GM18499 (cell line): ENCODE data around the gene NOS1.
"Not testable (repeated sequence)": the region's sequence is repeated elsewhere in the genome, so short reads cannot be mapped to it uniquely, and the experiment has no call there.

Experiments used
- ATAC-seq: cut with Tn5 transposase; IDR thresholded peaks from one replicate; pipeline ENCODE4 v1.9.1; 2021; ENCODE audit warnings: moderate number of reproducible peaks; ENCODE audit not compliant: insufficient read depth, unreplicated experiment

The NOS1 gene

DNA sequence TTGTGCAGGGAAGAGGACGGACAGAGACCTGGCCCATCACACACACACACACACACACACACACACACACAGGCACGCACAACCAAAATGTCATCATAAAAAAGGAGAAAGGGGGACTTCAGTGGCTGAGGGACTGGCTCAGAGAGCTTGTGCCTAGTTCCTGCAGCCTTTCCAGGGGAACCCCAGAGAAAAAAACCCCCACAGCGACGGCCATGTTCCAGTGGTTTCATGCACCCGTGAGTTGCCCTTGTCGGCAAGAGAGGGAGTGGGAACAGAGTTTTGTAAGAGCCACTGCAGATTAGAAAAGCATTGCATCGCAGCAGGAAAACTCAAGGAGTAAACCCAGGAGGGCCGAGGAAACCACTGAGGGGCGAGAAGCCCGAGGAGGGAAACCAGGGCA is 146.6 kb downstream of the NOS1 start:
- no peak for ATAC-seq

DNA sequence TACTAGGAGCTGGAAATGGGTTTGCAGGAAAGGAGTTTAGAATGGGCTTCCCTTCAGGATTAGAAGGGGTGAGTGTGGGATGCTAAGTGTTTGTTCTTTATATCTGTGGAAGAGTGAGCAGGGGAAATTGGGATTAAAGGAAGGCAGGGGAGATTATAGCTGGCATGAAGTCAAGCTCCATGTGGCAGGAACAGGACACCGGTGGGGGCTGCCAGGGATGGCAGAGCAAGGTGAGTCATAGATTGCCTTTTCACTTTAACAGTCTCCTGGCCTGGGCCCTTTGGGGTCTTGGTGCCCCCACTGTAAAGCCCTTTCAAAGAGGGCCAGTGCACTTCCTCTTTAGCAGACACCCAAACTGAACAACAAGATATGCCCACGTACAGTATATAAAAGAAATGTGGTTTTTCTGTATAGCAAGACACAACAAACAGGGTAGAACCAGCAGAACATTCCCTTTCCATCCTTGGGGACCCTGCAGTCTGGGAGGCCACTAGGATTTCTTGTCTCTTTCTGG is 148.1 kb downstream of the NOS1 start:
- ATAC-seq, result no peak

DNA sequence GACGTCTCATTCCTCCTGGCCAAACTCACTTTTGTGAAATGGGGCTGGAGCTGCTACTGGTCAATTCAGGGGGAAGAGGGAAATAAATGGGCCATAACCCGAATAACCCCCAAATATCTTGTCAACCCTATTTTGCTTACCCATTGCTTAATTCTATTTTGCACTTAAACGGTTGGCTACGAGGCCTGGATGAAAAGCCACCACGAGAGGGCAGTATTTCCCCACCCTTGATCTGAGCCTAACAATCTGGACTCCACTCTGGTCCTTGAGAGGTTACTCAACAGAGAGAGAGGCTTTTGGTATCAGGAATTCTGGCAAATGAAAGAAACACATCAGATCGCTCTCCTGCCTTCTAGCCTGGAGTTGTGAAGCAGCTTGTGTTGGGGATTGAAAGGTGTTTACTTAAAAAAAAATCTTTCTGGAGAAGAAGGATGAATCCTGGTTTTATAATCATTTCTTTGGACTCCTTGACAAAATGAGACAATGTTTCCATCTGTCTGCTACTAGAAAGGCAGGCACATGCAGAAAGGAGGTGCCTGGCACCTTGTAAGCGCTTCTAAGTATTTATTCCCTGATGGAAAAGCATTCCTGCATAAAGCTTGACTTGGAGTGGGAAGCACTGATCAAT is 148.7 kb downstream of the NOS1 start:
- ATAC-seq, result no peak

DNA sequence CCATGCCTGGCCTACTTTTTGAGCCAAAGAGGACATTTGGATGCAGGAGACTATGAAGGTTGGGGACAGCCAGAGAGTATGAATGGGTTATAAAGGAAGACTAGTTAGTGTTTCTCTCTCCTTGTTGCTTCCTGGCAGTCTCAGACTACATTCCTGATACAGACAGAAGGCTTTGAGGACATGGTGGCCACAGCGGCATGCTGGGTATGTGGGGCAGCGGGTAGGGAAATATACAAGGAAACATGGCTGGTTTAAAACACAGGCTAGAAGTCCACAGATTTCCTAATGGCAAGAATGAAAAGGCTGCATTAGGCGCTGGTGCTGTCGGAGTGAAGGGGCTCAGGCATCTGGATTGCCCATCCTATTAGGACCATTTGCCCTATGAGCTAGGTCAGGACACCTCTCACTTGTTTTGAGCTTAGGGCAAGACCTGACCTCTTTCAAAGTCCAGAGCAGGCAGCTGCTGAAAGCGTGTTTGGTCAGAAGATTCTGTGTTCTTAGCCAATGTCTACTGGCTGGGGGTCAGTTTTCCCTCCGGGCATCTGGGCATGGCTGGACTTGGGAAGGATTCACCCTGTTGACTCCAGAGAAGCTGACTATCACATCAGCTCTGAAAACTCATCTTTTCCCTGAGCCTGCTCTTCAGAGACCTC is 151.0 kb downstream of the NOS1 start:
- ATAC-seq, result no peak

DNA sequence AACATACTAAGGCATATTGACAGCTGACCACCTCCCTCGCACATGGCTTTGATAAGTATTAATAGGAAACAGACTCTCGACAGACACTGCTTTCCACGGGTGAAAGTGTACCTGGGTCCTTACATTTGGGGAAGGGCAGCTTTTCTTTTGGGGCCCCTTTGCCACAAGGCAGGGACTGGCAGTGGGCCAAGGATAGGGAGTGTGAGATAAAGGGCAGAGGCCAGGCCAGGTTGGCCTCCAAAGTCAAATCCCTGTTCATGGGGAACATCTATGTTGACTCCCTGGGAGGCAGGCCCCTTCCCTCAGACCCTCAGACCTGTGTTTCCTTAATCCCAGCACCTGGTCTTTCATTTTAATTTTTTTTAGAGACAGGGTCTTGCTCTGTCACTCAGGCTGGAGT is 151.8 kb downstream of the NOS1 start:
- ATAC-seq, result no peak

DNA sequence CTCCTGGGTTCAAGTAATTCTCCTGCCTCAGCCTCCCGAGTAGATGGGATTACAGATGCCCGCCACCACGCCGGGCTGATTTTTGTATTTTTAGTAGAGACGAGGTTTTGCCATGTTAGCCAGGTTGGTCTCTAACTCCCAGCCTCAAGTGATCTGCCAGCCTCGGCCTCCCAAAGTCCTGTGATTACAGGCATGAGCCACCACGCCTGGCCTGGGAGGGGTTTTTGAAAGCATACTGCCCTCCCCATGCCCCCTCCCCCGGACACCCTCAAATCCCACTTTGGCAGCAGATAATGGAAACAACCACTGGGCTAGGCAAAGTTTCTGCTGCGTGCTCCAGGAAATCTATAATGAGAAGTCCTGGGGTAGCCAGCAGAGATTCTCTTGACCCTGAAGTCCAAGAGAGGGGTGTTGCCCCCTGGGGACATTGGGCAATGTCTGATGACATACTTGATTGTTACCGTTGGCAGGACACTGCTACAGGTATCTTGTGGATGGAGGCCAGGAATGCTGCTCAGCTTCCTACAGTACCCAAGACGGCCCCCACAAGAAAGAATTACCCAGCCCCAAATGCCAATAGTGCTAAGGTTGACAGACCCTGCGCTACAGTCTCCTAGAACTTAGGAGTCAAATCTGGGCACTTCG is 152.5 kb downstream of the NOS1 start:
- no peak for ATAC-seq

DNA sequence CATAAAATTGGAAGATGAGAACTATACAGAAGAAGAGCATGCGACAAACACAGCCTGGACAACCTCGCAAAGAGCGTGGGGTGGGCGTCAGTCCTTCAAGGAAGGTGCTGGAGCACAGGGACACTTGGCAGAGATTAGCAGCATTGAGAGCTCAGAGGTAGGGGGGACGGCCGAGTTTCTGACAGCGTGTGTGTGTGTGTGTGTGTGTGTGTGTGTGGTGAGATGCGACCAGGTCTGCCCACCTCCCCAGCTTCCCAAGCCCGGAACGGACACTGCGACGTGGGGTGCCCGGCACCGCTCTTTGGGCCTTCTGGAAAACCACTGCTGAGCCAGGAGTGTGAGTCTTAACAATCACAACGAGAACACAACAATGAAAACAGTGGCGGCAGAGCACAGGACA is 153.2 kb downstream of the NOS1 start:
- no peak for ATAC-seq

DNA sequence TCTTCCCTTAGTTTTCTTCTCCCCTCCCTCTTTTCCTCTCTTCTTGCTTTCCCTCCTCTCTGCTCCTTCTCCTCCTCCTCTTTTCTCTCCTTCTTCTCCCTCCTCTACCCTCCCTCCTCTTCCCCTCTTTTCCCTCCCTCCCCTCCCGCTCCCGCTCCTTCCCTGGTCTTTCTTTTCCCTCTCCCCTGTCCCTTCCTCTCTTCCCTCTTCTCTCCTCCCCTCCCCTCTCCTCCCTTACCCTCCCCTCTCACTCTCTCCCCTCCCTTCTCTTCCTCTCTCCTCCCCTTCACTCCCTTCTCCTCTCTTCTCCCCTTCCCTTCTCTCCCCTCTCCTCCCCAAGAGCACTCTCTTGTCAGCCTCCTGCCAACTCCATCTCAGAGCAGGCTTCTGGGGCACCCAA is 153.8 kb downstream of the NOS1 start:
- ATAC-seq, result no peak

DNA sequence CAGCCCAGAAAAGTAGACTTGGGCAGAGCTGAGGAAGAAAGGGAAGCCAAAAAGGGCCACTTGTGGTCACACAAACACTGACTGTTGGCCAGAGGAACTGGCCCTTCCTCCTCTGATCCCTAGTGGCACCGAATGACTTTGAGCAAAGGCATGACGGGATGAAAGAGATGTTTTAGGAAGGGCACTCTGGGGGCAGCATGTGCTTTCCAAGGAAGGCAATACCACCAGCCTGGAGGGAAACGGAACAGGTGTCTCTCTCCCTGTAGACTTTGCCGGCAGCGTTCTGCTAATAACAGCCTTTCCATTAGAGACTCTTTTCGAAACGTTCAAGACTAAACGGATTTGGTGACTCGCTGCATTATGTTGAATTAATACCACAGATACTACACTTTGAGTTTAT is 158.9 kb downstream of the NOS1 start:
- no peak for ATAC-seq

DNA sequence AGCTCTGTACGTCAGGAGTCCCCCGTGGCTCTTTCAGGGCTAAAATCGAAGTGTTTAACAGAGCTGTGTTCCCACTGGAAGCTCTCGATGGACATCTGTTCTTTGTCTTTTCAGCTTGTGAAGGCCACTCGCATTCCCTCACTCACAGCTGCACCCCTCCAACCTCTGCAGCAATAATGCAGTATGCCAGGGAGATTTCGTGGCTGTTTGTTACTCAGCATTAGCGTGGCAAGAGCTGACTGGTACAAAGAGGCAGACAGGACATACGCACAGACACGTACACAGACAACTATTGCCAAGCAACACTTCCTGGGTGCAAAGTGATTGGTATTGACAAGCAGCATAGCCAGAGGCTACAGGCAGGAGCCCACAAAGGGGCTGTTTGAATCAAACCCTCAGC is 159.4 kb downstream of the NOS1 start:
- ATAC-seq, result no peak

DNA sequence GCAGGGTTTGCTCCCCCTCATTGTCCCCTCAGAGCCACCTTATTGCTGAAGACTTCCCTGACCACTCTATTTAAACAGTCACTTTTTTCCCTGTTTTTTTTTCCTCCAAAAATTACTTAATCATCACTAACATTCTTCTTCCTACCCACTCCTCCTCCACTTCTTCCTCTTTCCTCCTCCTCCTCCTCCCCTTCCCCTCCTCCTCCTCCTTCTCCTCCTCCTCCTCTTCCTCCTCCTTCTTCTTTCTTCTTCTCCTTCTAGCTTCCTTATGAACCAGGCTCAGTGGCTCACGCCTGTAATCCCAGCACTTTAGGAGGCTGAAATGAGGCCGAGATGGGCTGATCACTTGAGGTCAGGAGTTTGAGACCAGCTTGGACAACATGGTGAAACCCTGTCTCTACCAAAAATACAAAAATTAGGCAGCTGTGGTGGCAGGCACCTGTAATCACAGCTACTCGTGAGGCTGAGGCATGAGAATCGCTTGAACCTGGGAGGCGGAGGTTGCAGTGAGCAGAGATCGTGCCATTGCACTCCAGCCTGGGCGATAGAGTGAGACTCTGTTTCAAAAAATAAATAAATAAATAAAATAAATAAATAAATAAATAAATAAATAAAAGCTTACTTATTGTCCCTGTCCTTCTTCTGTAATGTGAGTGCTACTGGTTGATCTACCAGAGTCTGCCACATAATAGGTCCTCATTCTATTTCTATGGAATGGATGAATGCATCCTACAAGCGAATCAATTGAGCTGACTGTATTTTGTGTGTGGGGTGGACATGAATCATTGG is 161.3 kb downstream of the NOS1 start:
- not testable (repeated sequence) for ATAC-seq

DNA sequence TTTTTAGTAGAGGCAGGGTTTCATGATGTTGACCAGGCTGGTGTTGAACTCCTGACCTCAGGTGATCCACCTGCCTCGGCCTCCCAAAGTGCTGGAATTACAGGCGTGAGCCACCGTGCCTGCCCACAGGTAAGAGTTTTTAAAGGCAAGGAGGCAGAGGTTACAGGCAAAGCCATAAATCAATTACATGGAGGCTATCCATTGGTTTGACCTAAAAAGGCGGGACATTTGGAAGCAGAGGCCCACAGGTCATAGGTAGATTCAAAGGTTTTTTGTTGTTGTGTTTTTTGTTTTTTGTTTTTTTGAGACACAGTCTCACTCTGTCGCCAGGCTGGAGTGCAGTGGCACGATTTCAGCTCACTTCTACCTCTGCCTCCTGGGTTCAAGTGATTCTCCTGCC is 165.1 kb downstream of the NOS1 start:
- ATAC-seq, result not testable (repeated sequence)

DNA sequence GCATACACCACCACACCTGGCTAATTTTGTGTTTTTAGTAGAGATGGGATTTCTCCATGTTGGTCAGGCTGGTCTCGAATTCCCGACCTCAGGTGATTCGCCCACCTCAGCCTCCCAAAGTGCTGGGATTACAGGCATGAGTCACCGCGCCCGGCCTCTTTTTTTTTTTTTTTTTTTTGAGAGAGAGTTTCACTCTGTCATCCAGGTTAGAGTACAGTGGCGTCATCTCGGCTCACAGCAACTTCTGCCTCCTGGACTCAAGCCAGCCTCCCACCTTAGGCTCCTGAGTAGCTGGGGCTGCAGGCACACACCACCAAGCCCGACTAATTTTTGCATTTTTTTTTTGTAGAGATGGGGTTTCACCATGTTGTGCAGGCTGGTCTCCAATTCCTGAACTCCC is 166.4 kb downstream of the NOS1 start:
- ATAC-seq, result not testable (repeated sequence)

DNA sequence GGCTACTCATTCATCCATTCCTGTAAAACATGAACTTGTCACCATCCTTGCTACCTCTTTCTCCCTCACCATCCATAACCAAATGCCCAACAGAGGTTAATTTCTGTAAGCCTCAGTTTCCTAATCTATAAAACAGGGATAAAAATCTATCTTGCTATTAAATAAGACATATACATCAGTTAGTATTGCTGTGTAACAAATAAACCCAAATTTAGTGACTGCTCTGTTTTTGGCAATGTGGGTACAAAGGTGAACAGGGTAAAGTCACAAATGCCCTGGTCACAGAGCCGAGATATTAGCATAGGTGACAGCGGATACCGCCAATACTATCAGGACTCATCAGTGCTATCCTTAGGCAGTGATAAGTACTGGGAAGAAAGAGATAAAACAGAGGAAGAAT is 167.5 kb downstream of the NOS1 start:
- ATAC-seq, result no peak

DNA sequence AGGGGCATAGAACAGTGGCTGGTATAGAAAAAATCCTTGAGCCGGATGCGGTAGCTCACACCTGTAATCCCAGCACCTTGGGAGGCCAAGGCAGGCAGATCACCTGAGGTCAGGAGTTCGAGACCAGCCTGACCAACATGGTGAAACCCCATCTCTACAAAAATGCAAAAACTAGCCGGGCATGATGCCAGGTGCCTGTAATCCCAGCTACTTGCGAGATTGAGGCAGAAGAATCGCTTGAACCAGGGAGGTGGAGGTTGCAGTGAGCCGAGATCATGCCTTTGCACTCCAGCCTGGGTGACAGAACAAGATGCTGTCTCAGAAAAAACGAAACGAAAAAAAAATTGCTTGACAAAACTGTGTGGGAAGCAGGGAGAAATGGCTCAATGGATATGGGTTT is 168.8 kb downstream of the NOS1 start:
- ATAC-seq, result not testable (repeated sequence)

DNA sequence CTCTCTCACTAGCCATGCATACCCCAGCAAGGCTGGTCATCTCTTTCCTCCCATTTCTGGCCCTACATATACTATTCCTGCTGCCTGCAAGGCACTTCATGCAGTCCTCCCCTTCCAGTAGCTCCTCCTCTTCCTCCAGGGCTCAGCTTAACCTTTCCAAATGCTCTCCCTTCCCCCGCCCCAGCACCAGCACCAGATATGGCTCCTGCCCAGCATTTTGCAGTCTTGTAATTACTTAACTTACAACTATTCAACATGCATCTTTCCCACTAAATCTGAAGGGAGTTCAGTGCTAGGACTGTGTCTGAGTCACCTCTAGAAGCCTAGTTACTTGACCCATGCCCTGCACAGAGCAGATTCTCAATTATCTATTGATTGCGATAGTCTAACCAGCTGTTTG is 169.4 kb downstream of the NOS1 start:
- ATAC-seq, result no peak

DNA sequence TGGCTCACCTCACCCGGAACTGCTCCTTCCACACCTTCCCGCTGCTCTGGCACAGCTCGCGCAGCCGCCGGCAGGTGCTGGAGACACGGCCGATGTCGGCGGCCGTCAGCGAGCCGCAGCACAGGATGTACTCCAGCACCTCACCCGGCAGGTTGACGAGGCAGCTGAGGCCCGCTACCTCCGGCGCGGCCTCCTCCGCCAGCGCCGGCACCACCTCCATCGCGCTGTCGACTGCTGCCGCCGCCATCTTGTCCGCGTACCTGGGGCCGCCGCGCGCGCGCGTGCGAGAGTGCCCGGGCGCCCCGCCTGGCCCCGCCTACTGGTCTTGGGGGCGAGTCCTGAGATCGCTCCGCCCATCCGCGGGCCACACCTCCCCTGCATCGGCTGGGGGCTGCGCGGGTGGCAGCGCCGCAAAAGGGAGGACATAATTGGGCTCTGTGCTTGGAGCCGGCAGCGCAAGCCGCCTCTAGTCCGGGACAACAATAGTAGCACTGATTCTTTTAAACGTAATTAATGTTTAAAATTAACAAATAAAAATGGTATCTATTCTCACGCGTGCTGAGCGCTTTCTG is 171.1 kb downstream of the NOS1 start, which contains the start of gene FBXO21:
Gene FBXO21 (minus strand): TSS at position 261 of the 572 bp plus-strand sequence. CDS start 14 bp downstream, at position 247.
- peak; percentile 73 for ATAC-seq

DNA sequence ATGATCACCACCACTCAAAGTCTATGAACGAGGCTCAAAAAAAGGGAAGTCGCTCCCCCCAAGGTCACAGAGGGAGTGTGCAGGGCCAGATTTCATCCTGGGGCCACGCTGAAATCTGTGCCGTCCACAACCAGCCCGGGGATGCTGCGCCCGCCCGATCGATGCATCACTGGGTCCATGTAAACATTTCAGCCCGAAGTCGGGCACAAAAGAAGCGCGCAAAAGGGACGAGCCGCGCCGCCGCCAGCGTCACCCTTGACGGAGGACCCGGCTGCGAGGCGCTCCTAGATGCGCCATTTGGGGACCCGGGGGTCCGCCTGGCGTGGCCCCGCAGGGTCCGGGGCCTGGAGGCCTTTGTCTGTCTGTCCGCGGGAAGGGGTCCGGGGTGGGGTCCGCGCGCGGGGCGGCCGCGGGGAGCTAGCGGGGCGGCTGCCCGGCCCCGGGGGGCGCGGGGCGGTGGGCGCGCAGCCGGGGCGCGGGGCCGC is 171.7 kb downstream of the NOS1 start:
- peak; percentile 16 for ATAC-seq

DNA sequence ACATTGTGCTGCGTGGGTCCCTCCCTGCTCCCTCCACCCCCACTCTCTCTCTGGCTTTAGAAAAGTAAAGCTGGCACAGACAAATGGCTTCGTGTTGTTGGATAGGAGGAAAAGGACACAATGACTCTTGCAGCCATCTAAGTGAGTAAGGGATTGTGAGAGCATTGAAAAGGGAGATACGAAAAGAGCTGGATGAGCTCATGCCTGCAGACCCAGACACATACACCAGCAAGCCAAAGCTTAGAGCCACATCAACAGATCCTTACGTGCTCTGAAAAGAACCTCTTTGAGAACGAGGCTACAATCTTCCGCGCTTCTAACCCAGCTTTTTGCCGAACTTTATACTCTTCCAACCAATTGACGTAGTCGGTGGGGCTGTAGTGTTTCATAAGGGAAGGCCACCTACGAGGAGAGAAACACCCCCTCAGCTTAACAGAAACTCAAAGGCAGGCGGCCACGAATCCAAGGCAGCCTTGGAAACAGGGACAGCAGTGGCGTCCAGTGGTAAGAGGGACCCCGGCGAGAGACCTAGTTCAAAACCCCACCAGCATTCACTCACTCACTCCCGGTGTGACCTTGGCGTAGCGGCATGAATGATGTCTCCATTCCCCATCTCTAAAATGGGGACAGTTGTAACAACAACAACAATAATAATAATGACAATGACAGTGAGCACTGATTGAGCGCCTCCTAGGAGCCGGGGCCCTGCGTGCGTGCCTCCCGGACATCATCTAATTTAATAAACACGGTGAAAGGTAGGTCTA is 172.3 kb downstream of the NOS1 start:
- ATAC-seq, result peak; percentile 7
